AG09309 (cell line): ENCODE results near the gene MFSD11.
A peak's percentile ranks its signal among the peaks of the same experiment; 100 is the strongest.
"Not testable (repeated sequence)": the region's sequence is repeated elsewhere in the genome, so short reads cannot be mapped to it uniquely, and the experiment has no call there.

Experiments used
- DNase-seq: peaks from one replicate; pipeline ENCODE4 v3.0.0-alpha.2; 2010; ENCODE audit warnings: low read depth
- H3K4me3 ChIP-seq: 2 replicates; pipeline ENCODE4 v1.5.1; 2011; ENCODE audit warnings: mild to moderate bottlenecking, low read depth, low read length, moderate library complexity; ENCODE audit not compliant: control insufficient read depth
- TF ChIP-seq, protein P1 (sequence below): IDR thresholded peaks from 2 replicates; pipeline ENCODE4 v1.5.1; 2011; ENCODE audit warnings: mild to moderate bottlenecking, low read depth, low read length, inconsistent platforms; ENCODE audit not compliant: insufficient read depth, control insufficient read depth; ENCODE audit errors: missing control alignments

The MFSD11 gene

GRCh38 chr17:76695059-76695831, 42.7 kb upstream of the MFSD11 start:
- DNase-seq: no peak
- H3K4me3 ChIP-seq: no peak overlapping the region
- TF ChIP-seq, protein P1, sequence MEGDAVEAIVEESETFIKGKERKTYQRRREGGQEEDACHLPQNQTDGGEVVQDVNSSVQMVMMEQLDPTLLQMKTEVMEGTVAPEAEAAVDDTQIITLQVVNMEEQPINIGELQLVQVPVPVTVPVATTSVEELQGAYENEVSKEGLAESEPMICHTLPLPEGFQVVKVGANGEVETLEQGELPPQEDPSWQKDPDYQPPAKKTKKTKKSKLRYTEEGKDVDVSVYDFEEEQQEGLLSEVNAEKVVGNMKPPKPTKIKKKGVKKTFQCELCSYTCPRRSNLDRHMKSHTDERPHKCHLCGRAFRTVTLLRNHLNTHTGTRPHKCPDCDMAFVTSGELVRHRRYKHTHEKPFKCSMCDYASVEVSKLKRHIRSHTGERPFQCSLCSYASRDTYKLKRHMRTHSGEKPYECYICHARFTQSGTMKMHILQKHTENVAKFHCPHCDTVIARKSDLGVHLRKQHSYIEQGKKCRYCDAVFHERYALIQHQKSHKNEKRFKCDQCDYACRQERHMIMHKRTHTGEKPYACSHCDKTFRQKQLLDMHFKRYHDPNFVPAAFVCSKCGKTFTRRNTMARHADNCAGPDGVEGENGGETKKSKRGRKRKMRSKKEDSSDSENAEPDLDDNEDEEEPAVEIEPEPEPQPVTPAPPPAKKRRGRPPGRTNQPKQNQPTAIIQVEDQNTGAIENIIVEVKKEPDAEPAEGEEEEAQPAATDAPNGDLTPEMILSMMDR: no peak

GRCh38 chr17:76696763-76697701, 40.9 kb upstream of the MFSD11 start:
- DNase-seq: no peak
- TF ChIP-seq, protein P1: no peak
- H3K4me3 ChIP-seq: no peak overlapping the region

DNA sequence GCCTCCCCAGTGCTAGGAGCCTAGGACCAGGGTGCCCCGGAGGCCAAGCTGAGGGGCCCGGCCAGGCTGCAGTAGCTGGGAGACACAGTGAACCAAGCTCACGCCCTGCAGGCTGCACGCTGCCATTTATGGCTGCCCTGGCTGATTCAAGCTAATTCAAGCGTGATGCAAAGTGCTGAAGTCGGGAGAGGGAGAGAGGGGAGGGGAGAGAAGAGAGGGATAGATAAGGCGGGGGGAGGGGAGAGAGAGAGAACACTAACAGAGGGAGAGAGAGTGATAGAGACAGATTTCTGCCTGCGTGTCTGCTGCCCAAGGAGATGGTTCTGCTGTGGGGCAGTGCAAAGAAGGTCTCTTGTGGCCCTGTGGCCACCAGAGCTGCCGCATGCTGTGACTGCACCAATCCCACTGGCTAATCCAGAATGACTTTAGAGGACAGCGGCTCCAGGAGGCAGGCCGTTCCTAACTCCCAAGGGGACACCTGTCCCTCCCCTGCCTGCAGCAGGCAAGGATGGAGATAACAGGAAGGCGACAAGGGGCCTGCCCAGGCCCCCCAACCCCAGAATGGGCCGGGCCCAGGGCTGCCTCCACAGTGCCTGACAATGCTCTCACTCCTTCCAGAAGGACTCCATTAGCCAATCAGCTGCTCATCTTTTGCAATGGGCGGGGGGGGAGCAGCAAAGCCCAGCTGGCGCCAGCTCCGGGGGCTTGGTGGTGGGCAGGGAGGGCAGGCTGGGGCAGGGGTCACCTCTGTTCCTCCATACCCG, 40.0 kb upstream of the MFSD11 start:
- DNase-seq: no peak
- H3K4me3 ChIP-seq: no peak overlapping the region
- TF ChIP-seq, protein P1: no peak

- not testable (repeated sequence) for DNase-seq, H3K4me3 ChIP-seq
Measured at GRCh38 chr17:76698466-76698977, 39.4 kb upstream of the MFSD11 start.

- TF ChIP-seq, protein P1: no peak
- H3K4me3 ChIP-seq: no peak overlapping the region
- no peak for DNase-seq
Measured at GRCh38 chr17:76700270-76700616, 37.7 kb upstream of the MFSD11 start.

DNA sequence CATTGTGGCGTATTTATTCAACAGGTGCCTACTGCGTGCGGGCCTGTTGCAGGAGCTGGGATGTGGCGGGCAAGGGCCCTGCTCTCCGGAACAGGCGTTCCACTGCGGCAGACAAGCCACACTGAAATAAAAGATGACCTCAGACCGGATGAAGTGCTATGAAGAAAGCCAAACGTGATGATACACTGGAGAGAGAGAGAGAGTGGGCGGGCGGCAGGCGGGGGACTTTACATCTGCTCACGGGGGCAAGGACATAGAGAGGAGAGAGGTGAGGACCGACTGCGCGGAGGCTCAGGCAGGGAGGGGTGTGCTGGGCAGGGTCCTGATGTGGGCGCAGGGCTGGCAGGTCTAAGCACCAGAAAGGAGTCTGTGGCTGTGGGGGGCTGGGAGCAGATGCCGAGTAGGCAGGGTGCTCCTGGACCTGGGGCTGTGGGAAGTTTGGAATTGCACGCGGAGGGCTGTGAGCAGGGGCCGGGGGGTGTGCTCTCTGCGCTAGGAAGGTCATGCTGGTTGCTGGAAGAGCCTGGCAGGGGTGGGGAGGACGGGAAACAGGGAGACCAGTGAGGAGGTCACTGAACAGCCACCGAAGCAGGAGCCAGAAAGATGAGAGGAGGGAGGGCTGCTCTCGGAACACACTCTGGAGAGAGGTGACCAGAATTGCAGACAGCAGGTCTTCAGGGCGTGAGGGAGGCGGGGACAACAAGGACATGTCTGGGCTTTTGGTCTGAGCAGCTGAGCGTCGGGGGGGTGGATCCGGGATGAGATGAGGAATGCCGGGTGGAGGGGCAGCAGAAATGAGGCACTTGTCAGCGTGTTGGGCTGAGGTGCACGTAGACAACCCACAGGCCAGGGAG, 37.1 kb upstream of the MFSD11 start:
- peak; percentile 61 for DNase-seq
- no peak overlapping the region; the same call in 1 of the 2 replicates for H3K4me3 ChIP-seq
- TF ChIP-seq, protein P1: no peak
